WTC11 (cell line): ENCODE data around the gene PRDX2. TPM values are rescaled to one million over a fixed set of nuclear protein-coding genes. Genes with fewer than 3 reads are reported as not detected.

ENCODE experiments used
- ATF1 ChIP-seq: sonication (generic); formaldehyde crosslinking; IDR thresholded peaks from 2 replicates; pipeline ENCODE4 v1.8.1; 2023; ENCODE audit warnings: mild to moderate bottlenecking, moderate library complexity, missing genetic modification reagents
- CBFB ChIP-seq: sonication (generic); formaldehyde crosslinking; IDR thresholded peaks from 2 replicates; pipeline ENCODE4 v1.8.1; 2022; ENCODE audit warnings: mild to moderate bottlenecking, low read depth, missing genetic modification reagents
- CDX4 ChIP-seq: fragments of 250-450 bp; sonication (Bioruptor Pico); IDR thresholded peaks from 2 replicates; pipeline ENCODE4 v1.9.0; 2021; ENCODE audit warnings: moderate library complexity, mild to moderate bottlenecking, inconsistent platforms, borderline replicate concordance
- CREB1 ChIP-seq: sonication (generic); formaldehyde crosslinking; IDR thresholded peaks from 2 replicates; pipeline ENCODE4 v1.8.0; 2023; ENCODE audit warnings: mild to moderate bottlenecking, missing genetic modification reagents
- CTCF ChIP-seq: fragments of 200-600 bp; IDR thresholded peaks from 2 replicates; pipeline ENCODE4 v1.8.0; 2022; ENCODE audit warnings: antibody characterized with exemption
- E2F4 ChIP-seq: sonication (generic); formaldehyde crosslinking; IDR thresholded peaks from 2 replicates; pipeline ENCODE4 v1.8.1; 2022; ENCODE audit warnings: low read depth, mild to moderate bottlenecking, moderate library complexity, missing genetic modification reagents, borderline replicate concordance
- E2F5 ChIP-seq: sonication (generic); formaldehyde crosslinking; IDR thresholded peaks from 2 replicates; pipeline ENCODE4 v1.8.1; 2022; ENCODE audit warnings: mild to moderate bottlenecking, moderate library complexity, missing genetic modification reagents
- ELF4 ChIP-seq: sonication (generic); formaldehyde crosslinking; IDR thresholded peaks from 2 replicates; pipeline ENCODE4 v1.8.1; 2022; ENCODE audit warnings: low read depth, mild to moderate bottlenecking, moderate library complexity, missing genetic modification reagents
- ERG ChIP-seq: fragments of 250-450 bp; sonication (Bioruptor Pico); IDR thresholded peaks from 2 replicates; pipeline ENCODE4 v1.8.0; 2021; ENCODE audit warnings: mild to moderate bottlenecking
- ESRRA ChIP-seq: sonication (generic); formaldehyde crosslinking; IDR thresholded peaks from 2 replicates; pipeline ENCODE4 v1.8.1; 2022; ENCODE audit warnings: mild to moderate bottlenecking, missing genetic modification reagents, borderline replicate concordance
- FOXP1 ChIP-seq: sonication (generic); formaldehyde crosslinking; IDR thresholded peaks from 2 replicates; pipeline ENCODE4 v1.8.0; 2022; ENCODE audit warnings: missing genetic modification reagents, mild to moderate bottlenecking, moderate library complexity, borderline replicate concordance
- HMGXB4 ChIP-seq: sonication (generic); formaldehyde crosslinking; IDR thresholded peaks from 2 replicates; pipeline ENCODE4 v1.8.1; 2023; ENCODE audit warnings: mild to moderate bottlenecking, moderate library complexity, missing genetic modification reagents
- JUN ChIP-seq: sonication (generic); formaldehyde crosslinking; IDR thresholded peaks from 2 replicates; pipeline ENCODE4 v1.8.0; 2023; ENCODE audit warnings: mild to moderate bottlenecking, missing genetic modification reagents
- MXD4 ChIP-seq: fragments of 250-450 bp; sonication (Bioruptor Pico); IDR thresholded peaks from 2 replicates; pipeline ENCODE4 v1.8.0; 2021; ENCODE audit warnings: mild to moderate bottlenecking, moderate library complexity, borderline replicate concordance
- NFYB ChIP-seq: sonication (generic); formaldehyde crosslinking; conservative IDR thresholded peaks from 2 replicates; pipeline ENCODE4 v1.8.0; 2022; ENCODE audit warnings: low read depth, missing genetic modification reagents
- NR1H2 ChIP-seq: sonication (generic); formaldehyde crosslinking; IDR thresholded peaks from 2 replicates; pipeline ENCODE4 v1.9.0; 2021; ENCODE audit warnings: mild to moderate bottlenecking, moderate library complexity, missing genetic modification reagents
- RELA ChIP-seq: sonication (generic); formaldehyde crosslinking; IDR thresholded peaks from 2 replicates; pipeline ENCODE4 v1.8.1; 2022; ENCODE audit warnings: missing genetic modification reagents, mild to moderate bottlenecking, borderline replicate concordance
- TCF7 ChIP-seq: sonication (generic); formaldehyde crosslinking; IDR thresholded peaks from 2 replicates; pipeline ENCODE4 v1.8.0; 2022; ENCODE audit warnings: mild to moderate bottlenecking, low read depth, missing genetic modification reagents, moderate library complexity
- ZBTB43 ChIP-seq: sonication (generic); formaldehyde crosslinking; IDR thresholded peaks from 2 replicates; pipeline ENCODE4 v1.8.1; 2023; ENCODE audit warnings: mild to moderate bottlenecking, missing genetic modification reagents
- ZNF281 ChIP-seq: sonication (generic); formaldehyde crosslinking; IDR thresholded peaks from 2 replicates; pipeline ENCODE4 v1.8.0; 2023; ENCODE audit warnings: mild to moderate bottlenecking, missing genetic modification reagents
- ZNF423 ChIP-seq: fragments of 250-450 bp; sonication (Bioruptor Pico); IDR thresholded peaks from 2 replicates; pipeline ENCODE4 v2.1.2; 2022; ENCODE audit warnings: mild to moderate bottlenecking, moderate library complexity
- total RNA-seq: library from RNA; stranded (reverse); gene quantifications from 3 replicates; pipeline ENCODE4 v1.2.3, GENCODE V29; 2021

The PRDX2 gene
- total RNA-seq, 1 experiment from 2014 or later: 378 TPM

- no peak for TF ChIP-seq TCF7
- TF ChIP-seq ELF4: no peak
- TF ChIP-seq FOXP1 (CRISPR knock-in tag): no peak
- TF ChIP-seq MXD4: no peak
- no peak for TF ChIP-seq NFYB (CRISPR knock-in tag)
- TF ChIP-seq CBFB (CRISPR knock-in tag): no peak
- TF ChIP-seq E2F5 (CRISPR knock-in tag): no peak
- TF ChIP-seq ZNF281: no peak
- no peak for TF ChIP-seq RELA
- peak; percentile 74 for TF ChIP-seq CTCF
- TF ChIP-seq ATF1 (CRISPR knock-in tag): no peak
- no peak for TF ChIP-seq ZBTB43
- no peak for TF ChIP-seq ERG (CRISPR knock-in tag)
- TF ChIP-seq ESRRA (CRISPR knock-in tag): no peak
- 0 out of 2 replicates have a peak, but pooled peaks have one; percentile 48 for TF ChIP-seq HMGXB4 (CRISPR knock-in tag)
- no peak for TF ChIP-seq E2F4 (CRISPR knock-in tag)
- TF ChIP-seq ZNF423 (CRISPR knock-in tag): no peak
- no peak for TF ChIP-seq CDX4 (CRISPR knock-in tag)
- no peak for TF ChIP-seq CREB1
- TF ChIP-seq NR1H2 (CRISPR knock-in tag): no peak
- TF ChIP-seq JUN (CRISPR knock-in tag): no peak
Observed at GRCh38 chr19:12777217-12778016, 24.2 kb downstream of the PRDX2 start (continued).
